ENCODE data around the gene IGFL3.
A peak's percentile ranks its signal among the peaks of the same experiment; 100 is the strongest.
"Not testable (repeated sequence)": the region's sequence is repeated elsewhere in the genome, so short reads cannot be mapped to it uniquely, and the experiment has no call there.

The IGFL3 gene

DNA sequence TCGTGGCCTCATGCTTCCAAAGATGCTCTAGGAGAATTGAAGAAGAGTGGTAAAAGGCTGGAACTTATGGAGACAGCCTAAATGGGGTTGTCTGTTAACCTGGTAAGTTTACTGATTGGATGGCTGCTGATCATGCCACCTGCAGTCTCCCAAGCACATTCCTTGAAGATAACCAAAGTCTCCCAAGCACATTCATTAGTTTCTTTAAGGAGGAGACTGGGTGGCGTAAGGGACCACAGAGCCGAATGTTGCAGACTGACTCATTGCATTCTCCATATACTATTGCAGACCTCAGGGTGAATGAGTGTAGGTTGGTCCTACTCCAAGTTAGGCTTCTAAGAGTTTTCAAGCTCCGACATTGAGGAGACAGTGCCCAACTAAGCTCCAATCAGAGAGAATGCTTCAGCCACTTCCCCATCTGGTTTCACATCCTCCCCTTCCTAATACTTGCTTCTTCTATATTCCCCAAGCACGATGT is at the start of gene IGFL3:
Gene IGFL3 (minus strand): TSS at position 51 of the 478 bp plus-strand sequence. CDS start 39 bp downstream, at position 12.
- DNase-seq (ENCODE audit: low read depth), result no peak

DNA sequence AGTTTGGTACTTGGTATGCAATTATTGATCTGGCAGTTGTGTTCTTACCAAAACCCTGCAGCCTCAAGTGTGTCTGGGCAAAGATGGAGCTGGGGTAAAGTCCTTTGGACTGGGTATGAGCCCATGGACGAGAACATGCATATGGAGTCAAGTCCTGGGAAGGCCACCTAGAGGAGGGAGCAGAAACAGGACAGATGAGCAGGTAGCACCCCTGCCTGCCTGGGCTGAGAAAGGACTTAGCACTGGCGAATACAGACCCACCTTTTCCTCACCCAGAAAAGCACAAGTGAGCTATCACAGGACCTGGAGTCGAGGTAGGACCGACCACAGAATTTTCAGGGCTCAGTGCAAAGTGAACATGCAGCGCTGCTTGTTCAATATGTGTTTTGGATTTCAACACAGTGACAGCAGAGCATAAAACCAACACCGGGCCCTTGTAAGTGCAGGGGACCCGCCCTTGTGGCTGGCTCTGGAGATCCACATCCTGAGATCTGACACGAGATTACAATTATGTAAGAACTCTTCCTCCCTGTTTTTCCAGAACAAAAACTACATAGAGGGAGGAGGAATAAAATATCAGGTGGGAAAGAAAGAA is 49.5 kb upstream of the IGFL3 start:
- DNase-seq (ENCODE audit: low read depth), result no peak

DNA sequence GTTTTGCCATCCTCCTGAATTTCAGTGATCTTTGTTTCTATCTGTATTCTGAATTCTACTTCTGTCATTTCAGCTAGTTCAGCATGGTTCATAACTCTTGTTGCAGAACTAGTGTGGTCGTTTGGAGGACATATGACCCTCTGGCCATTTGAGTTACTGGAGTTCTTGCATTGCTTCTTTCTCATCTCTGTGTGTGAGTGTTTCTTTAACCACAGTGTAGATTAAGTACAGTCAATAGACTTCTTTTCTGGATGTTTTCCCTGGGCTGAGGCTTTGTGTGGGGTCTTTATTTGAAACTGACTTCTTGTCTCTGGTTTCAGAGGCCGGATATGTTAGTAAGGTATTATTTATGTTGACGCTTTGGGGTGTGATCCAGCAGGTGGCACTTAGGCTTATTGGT is 38.2 kb upstream of the IGFL3 start:
- no peak for DNase-seq (ENCODE audit: low read depth)

DNA sequence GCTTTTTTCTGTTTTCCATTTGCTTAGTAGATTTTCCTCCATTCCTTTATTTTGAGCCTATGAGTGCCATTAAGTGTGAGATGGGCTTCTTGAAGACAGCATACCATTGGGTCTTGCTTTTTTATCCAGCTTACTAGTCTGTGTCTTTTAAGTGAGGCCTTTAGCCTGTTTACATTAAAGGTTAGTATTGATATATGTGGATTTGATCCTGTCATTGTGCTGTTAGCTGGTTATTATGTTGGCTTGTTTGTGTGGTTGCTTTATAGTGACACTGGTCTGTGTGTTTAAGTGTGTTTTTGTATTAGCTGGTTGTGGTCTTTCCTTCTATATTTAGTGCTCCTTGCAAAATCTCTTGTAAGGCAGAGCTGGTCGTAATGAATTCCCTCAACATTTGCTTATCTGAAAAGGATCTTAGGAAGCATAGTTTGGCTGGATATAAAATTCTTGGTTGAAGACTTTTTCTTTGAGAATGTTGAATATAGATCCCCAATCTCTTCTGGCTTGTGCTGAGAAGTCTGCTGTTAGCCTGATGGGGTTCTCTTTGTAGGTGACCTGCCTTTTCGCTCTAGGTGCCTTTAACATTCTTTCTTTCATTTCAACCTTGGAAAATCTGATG is 37.3 kb upstream of the IGFL3 start:
- DNase-seq (ENCODE audit: low read depth), result not testable (repeated sequence)

DNA sequence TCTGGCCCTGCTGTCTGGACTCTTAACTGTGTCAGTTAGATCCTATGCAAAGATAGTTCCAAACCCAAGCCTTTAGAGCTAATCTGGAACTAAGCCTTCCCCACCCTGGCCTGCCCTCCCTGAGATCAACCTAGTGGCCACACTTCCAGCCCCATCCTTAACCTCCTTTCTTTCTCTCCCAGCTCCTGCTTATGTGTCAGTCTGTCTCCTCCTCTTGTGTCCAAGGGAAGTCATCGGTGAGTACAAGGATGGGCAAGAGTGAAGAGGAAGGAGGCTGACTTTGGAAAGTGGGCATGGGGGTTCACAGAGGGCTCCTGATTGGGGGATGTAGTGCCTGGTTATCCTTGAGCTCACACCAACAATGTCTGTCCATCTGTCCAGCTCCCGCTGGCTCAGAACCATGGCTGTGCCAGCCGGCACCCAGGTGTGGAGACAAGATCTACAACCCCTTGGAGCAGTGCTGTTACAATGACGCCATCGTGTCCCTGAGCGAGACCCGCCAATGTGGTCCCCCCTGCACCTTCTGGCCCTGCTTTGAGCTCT is 35.8 kb upstream of the IGFL3 start:
- DNase-seq (ENCODE audit: low read depth), result no peak

DNA sequence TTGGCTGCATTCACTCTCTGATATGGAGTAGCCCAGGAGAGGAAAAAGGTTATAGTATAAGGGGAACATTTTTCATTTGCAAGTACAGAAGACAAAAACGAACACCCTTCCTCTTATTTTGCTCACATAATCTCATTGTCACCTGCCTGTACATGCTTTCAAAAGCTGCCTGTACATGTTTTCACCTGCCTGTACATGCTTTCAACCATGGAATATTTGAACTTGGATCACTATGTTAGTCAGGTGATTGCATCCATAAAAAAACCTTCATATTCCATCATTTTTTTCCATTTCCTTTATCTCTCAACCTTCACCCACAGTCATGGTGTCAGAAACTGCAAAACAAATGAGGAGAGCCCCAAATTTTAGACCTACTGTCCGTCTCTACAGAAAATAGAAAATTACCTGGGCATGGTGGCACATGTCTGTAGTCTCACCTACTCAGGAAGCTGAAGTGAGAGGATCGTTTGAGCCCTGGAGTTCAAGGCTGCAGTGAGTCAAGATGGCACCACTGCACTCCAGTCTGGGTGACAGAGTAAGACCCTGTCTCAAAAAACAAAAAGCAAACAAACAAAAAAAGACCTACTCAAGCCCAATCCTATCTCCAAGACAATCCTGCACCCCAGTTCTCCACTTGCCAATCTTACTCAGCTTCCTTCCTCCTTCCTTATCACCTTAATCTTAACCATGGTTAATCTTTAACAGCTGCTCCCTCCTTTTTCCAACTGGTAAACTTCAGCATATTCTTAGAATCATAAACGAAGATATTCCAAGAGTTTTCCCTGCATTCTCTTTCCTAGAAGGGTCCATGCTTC is 35.1 kb upstream of the IGFL3 start:
- no peak for DNase-seq (ENCODE audit: low read depth)

DNA sequence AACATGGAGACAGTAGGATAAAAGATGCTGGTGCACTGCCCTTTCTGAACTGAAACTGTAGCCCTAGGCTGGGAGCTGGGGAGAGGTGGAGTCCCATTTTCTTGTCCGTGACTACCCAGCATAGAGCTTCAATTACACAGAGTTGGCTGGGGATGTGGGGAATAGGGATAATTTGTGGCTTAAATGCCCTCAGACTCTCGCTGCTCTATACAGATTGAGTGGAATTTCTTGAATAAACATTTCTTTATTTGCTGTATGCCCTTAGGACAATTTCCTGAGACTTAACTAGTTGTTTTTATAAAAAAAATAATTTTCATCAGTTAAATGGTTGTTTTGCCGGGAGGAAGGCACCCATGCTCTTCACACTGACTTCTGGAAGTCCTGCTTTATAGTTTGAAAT is 30.7 kb upstream of the IGFL3 start:
- DNase-seq (ENCODE audit: low read depth), result no peak

DNA sequence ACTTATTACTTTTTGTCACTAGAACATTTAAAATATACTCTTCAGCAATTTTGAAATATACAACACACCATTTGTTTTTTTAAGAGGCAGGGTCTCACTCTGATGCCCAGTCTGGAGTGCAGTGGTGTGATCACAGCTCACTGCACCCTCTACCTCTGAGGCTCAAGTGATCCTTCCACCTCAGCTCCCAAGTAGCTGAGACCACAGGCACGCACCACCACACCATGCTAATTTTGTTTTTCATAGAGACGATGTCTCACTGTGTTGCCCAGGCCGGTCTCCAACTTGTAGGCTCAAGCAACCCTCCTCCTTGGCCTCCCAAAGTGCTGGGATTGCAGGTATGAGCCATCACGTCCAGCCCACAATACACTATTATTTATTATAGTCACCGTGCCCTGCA is 26.1 kb upstream of the IGFL3 start:
- no peak for DNase-seq (ENCODE audit: low read depth)

DNA sequence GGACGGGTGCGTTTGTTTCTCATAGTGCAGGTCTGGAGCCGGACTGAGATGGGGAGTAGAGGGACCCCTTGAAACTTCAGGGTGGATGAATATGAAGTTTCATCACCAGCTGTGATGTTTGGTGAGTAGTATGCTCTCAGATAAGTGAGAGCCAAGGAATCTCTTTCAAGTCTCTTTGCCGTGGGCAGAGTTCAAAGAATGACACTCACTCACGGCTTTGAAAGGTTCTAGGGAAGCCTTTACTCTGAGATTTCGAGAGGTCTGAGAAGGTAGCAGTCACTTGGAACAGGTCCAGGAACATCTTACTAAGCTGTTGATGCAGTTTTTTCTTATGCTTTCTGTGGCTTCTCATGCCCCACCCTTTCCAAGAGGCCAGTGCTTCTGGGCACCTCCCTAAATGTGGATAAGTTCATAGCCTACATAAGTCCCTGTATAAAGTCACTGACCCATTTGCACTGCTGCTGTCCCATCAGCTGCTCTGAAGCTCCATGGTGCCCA is 23.4 kb upstream of the IGFL3 start, which contains the start of gene IGFL2:
Gene IGFL2 (plus strand): TSS at position 448 of the 498 bp plus-strand sequence. CDS start 41 bp downstream, at position 489.
- no peak for DNase-seq (ENCODE audit: low read depth)

DNA sequence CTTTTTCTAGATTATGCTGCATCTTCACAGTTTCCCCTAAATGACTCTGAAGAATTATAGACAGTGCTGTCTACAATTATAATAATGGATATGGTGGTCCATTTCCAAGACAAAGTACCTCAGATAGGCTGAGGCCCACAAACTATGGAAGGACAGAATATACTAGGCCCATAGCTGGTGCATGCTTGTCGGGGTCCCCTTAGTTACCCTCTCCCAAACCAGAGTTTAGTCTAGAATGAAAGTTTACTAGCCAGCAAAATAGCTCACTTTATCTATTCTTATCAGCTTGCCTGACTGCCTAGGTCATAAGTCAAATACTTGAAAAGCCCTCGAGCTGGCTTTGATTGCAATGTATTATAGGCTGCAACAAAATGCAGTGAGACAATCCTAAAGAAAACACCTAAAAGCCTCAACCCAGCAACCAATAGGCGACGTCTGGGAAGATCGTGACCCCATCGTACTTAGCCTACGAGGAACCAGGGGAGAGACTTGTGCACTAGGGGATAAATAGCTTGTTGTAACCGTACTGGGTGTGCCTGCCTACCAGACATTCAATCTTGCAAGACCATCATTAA is 22.8 kb upstream of the IGFL3 start:
- no peak for DNase-seq (ENCODE audit: low read depth)

DNA sequence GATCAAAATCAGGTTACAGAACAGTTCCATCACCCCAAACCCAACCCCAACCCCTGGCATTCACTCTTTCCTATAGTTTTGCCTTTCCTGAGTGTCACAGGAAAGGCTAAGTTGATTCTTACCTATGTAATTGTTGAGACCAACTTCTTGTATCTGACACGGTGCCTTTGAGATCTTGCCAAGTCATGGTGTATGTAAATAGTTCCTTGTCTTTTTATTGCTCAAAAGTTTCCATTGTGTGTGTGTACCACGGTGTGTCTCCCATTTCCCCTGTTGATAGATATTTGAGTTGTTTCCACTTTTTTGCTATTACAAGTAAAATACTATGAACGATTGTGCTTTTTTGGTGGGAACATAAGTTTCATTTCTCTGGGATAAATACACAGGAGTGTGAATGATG is 20.3 kb upstream of the IGFL3 start:
- no peak for DNase-seq (ENCODE audit: low read depth)

DNA sequence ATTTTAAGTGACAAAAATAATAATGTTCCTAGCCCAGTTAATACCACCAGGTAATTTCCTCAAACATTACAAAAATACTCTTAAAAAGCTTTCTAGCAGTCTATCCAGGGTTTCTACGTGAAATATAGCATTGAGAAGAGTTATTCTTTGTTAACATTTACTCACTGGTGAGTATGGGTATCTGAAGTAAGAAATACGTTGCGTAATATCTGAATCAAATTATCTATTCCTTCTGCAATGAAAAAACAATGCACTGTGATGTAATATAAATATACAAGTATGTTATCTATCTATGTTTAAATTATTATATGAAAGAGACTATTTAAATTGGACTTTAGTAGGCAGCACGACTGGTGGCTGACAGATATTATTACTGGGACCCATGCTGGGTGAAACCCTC is 17.8 kb upstream of the IGFL3 start:
- DNase-seq (ENCODE audit: low read depth), result no peak

DNA sequence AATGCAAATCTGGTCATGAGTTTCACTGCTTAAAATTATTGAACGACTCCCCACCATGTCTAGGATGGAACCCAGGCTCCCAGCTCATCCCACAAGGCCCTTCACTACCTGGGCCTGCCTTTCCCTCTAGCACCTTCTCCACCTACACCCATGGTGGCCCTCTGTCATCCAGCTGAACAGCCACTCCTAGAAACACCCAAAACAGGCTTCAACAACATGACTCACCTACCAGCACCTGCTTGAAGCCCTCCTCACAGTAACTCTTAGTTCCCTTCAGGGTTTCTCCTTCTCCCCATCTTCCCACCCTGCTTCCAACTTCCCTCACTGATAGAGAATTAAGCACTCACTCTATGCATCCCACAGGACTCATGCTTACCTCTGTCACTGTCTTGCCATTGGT is 16.9 kb upstream of the IGFL3 start:
- no peak for DNase-seq (ENCODE audit: low read depth)

DNA sequence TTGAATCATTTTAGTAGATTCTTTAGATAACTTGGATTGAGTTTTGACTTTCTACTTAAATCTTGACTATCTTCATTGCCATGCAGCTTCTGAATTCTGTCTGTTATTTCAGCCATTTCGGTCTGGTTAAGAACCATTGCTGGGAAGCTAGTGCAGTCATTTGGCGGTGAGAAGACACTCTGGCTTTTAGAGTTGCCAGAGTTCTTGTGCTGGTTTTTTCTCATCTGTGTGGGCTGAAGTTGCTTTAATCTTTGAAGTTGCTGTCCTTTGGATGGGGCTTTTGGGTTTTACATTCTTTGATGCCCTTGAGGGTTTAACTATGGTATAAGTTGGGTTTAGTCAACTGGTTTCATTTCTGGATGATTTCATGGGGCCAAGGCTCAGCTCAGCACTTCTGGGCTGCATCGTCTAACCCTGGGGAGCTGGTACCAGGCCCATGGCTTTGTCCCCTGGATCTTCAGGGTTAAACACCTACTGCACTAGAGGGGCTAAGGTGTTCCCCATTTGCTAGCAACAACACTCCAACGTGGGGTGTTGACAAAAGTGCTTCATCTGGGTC is 13.5 kb upstream of the IGFL3 start:
- no peak for DNase-seq (ENCODE audit: low read depth)

DNA sequence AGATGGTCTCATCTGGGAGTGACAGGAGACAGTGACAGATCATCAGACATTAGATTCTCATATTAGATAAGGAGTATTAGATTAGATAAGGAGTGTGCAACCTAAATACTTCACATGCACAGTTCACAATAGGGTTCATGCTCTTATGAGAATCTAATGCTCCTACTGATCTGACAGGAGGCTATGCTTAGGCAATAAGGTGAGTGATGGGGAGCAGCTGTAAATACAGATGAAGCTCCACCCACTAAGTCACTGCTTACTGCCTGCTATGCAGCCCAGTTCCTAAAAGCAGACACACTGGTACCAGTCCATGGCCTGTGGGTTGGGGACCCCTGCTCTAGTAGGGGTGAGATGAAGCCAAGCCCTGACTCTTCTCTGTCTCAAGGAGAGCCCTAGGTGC is 10.0 kb upstream of the IGFL3 start:
- no peak for DNase-seq (ENCODE audit: low read depth)

DNA sequence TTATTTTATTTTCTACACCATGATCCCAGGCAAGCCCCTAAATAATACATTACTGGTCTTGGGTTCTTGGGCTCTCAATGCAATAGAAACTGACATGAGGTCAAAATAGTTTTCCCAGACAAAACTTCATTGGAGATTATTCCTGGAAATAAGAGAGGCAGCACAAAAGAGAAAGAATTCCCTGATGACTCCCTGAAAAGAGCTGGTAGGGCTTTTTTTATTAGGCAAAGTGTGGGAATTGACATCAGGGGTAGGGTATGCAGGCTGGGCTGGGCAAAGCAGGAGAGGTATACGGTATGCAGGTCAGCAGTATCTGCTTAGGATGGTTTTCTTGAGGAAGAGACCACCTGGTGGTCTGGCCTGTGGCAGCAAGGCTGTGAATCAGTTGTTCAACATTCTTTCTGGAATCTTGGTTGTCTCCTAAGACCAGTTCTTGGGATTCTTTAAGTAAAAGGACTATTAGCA is 9.3 kb upstream of the IGFL3 start:
- DNase-seq (ENCODE audit: low read depth), result no peak

DNA sequence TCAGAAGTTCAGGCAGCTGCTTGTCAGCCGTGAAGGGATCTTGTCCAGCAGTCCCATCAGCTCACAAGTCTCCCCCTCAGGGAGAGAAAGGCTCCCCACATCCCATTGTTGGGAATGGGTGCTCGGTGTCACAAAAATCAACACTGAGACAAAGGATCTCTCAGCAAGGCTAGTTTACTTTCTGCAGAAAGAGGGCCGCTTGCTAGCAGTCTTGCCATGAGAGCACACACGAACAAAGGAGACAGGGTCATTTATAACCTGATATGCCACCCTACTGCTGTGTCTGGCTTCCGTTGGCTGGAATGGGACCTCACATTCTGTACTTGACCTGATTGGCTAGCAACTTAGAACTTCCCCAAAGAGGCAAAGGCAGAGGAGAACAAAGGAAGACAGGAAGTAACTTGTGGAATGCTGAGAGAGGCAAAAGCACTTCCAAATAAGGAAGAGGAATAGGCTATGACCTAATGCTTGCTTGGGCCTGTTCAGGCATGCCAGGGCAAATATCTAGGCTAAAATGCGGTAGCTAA is 8.7 kb upstream of the IGFL3 start:
- DNase-seq (ENCODE audit: low read depth), result peak; percentile 54

DNA sequence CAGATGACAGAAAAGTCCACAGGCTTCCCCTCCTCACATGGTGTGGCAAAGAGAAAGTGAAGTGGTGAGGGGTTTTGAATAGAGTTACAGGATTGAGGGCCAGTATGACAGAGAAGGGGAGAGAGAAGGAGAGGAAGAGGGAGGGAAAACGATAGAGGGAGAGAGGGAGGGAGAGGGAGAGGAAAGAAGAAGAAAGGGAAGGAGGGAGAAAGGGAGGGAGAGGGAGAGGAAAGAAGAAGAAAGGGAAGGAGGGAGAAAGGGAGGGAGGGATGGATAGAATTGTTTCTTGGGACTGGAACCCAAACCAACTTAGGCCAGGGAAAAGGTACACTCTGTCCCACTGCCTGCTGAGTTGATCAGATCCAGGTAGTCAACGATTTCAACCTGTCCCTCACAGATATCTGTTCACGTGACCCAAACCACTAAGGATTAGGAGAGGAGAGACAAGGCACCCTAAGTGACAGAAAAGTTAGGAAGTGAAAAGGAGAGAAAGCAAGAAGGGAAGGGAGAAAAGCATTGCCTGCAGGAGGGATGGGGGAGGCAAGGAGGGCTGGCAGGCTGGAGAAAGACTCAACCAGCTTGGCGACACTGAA is 8.1 kb upstream of the IGFL3 start:
- no peak for DNase-seq (ENCODE audit: low read depth)

DNA sequence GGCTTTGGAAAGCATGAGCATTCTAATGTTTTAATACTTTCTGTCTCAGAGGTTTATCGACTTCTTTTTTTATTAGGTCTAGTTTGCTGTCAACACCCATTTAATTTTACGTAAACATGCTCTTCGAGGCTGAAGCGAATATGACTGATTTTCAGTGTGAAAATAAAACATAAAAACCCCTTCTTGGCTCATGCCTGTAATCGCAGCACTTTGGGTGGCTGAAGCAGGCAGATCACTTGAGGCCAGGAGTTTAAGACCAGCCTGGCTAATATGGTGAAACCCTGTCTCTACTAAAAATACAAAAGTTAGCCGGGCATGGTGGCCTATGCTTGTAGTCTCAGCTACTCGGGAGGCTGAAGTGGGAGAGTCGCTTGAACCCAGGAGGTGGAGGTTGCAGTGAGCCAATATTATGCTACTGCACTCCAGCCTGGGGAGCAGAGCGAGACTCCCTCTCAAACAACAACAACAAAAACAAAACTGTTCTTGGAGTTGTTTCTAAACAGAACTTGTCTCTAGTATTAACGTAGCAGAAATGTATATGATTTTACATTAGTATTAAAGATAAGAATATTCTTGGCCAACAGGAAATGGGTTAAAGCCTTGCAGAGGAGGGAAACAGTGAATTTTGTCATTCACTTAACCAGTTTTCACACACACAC is 7.1 kb upstream of the IGFL3 start:
- no peak for DNase-seq (ENCODE audit: low read depth)

DNA sequence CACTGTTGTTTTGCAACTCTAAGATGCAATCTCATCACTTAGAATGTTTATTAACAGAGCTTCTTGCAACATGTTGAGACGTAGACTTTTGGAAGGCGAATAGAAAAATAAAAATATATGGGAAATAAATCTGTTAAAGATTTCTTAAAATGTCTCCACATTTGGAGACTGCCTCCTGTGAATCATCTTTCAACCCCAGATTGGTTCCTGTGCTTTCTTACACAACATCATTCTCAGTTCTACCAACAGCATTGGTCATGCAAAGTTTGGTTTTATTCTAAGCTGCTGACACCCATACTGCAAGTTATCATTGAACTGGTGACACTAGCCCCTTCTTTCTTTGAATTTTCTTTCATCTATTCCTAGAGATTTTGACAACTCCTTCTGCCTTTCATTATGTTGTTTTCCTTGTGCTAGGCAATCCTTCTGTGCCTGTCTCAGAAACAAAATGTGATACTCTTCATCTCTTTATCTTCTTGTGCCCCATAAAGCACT is 1.6 kb upstream of the IGFL3 start:
- DNase-seq (ENCODE audit: low read depth), result no peak
